Measurements from ENCODE around the gene VAMP7.

VAMP7 gene

GRCh38 chrX:155956099-155956498 lies 75.0 kb downstream of the VAMP7 start:
- Histone ChIP-seq H4K20me1 (ENCODE audit: low read depth, low read length) (no peaks in the 10 kb centered on the region), H3F3A (ENCODE audit: insufficient read depth) (no peaks in the 10 kb centered on the region), H2AFZ (ENCODE audit: low read depth, low read length, severe bottlenecking) (no peak overlapping the region), H3K27me3 (ENCODE audit: low read length) (no peaks in the 10 kb centered on the region), H3K9ac (ENCODE audit: low read length) (no peak overlapping the region), H3K9me2 (replicated peaks; ENCODE audit: insufficient read depth, low read length) (no peaks in the 10 kb centered on the region), H3K9me3 (ENCODE audit: insufficient read depth, low read length) (no peaks in the 10 kb centered on the region), H3K36me3 (ENCODE audit: low read length) (no peaks in the 10 kb centered on the region), H3K27ac (ENCODE audit: low read depth, low read length) (no peak overlapping the region), H3K4me3 (ENCODE audit: insufficient read depth, low read length, poor library complexity, severe bottlenecking) (no peak overlapping the region), H3K4me2 (ENCODE audit: low read depth, low read length, poor library complexity, severe bottlenecking) (no peak overlapping the region), H3K79me2 (ENCODE audit: insufficient read depth, low read length) (no peaks in the 10 kb centered on the region)
- no peak for TF ChIP-seq EZH2phosphoT487 (conservative IDR thresholded peaks at IDR 0.05; ENCODE audit: low read length)
- TF ChIP-seq CTCF (IDR thresholded peaks at IDR 0.05; ENCODE audit: insufficient read depth, low read length, poor library complexity, severe bottlenecking), result no peak

- H3K9me2 ChIP-seq (replicated peaks; ENCODE audit: insufficient read depth, low read length), result no peaks in the 10 kb centered on the region
- H4K20me1 ChIP-seq (ENCODE audit: low read depth, low read length), result no peaks in the 10 kb centered on the region
- H3K79me2 ChIP-seq (ENCODE audit: insufficient read depth, low read length), result no peaks in the 10 kb centered on the region
- TF ChIP-seq CTCF (IDR thresholded peaks at IDR 0.05; ENCODE audit: insufficient read depth, low read length, poor library complexity, severe bottlenecking) (no peak), EZH2phosphoT487 (conservative IDR thresholded peaks at IDR 0.05; ENCODE audit: low read length) (no peak)
- no peak overlapping the region for H2AFZ ChIP-seq (ENCODE audit: low read depth, low read length, severe bottlenecking)
- no peak overlapping the region for H3K4me3 ChIP-seq (ENCODE audit: insufficient read depth, low read length, poor library complexity, severe bottlenecking)
- no peaks in the 10 kb centered on the region for H3F3A ChIP-seq (ENCODE audit: insufficient read depth)
- H3K27me3 ChIP-seq (ENCODE audit: low read length), result no peaks in the 10 kb centered on the region
- no peak overlapping the region for H3K27ac ChIP-seq (ENCODE audit: low read depth, low read length)
- H3K36me3 ChIP-seq (ENCODE audit: low read length), result no peaks in the 10 kb centered on the region
- no peak overlapping the region for H3K4me2 ChIP-seq (ENCODE audit: low read depth, low read length, poor library complexity, severe bottlenecking)
- no peak overlapping the region for H3K9ac ChIP-seq (ENCODE audit: low read length)
- no peaks in the 10 kb centered on the region for H3K9me3 ChIP-seq (ENCODE audit: insufficient read depth, low read length)
Observed at GRCh38 chrX:155956649-155957048, 75.5 kb downstream of the VAMP7 start.

- Histone ChIP-seq H3K4me3 (ENCODE audit: insufficient read depth, low read length, poor library complexity, severe bottlenecking) (no peak overlapping the region), H3K27ac (ENCODE audit: low read depth, low read length) (no peak overlapping the region), H3K79me2 (ENCODE audit: insufficient read depth, low read length) (no peaks in the 10 kb centered on the region), H3F3A (ENCODE audit: insufficient read depth) (no peaks in the 10 kb centered on the region), H3K4me2 (ENCODE audit: low read depth, low read length, poor library complexity, severe bottlenecking) (no peak overlapping the region), H3K9me3 (ENCODE audit: insufficient read depth, low read length) (no peaks in the 10 kb centered on the region), H3K9me2 (replicated peaks; ENCODE audit: insufficient read depth, low read length) (no peaks in the 10 kb centered on the region), H3K27me3 (ENCODE audit: low read length) (no peaks in the 10 kb centered on the region), H3K36me3 (ENCODE audit: low read length) (no peaks in the 10 kb centered on the region), H3K9ac (ENCODE audit: low read length) (no peak overlapping the region), H4K20me1 (ENCODE audit: low read depth, low read length) (no peaks in the 10 kb centered on the region), H2AFZ (ENCODE audit: low read depth, low read length, severe bottlenecking) (no peak overlapping the region)
- no peak for TF ChIP-seq EZH2phosphoT487 (conservative IDR thresholded peaks at IDR 0.05; ENCODE audit: low read length)
- no peak for TF ChIP-seq CTCF (IDR thresholded peaks at IDR 0.05; ENCODE audit: insufficient read depth, low read length, poor library complexity, severe bottlenecking)
Observed at GRCh38 chrX:155957843-155958242, 76.7 kb downstream of the VAMP7 start.

Measured in SU-DHL-6 (cell line).